GM12801 (cell line): Measurements from ENCODE around the gene TSPAN14.

Experiments
- CTCF ChIP-seq: IDR thresholded peaks from one replicate; pipeline ENCODE4 v1.5.1; 2011; ENCODE audit warnings: control low read depth; ENCODE audit not compliant: insufficient read length; ENCODE audit errors: extremely low read depth

The TSPAN14 gene

GRCh38 chr10:80515511-80515910 is 61.4 kb downstream of the TSPAN14 start:
- no peak for TF ChIP-seq CTCF

- TF ChIP-seq CTCF: no peak
Observed at GRCh38 chr10:80515941-80516340, 61.8 kb downstream of the TSPAN14 start.

- TF ChIP-seq CTCF: no peak
Observed at GRCh38 chr10:80516506-80517075, 62.5 kb downstream of the TSPAN14 start.

- no peak for TF ChIP-seq CTCF
Observed at GRCh38 chr10:80517416-80518142, 63.5 kb downstream of the TSPAN14 start.

GRCh38 chr10:80518143-80518806 is 64.2 kb downstream of the TSPAN14 start:
- TF ChIP-seq CTCF: no peak

- TF ChIP-seq CTCF: no peak
Observed at GRCh38 chr10:80518807-80519360, 64.8 kb downstream of the TSPAN14 start.

- TF ChIP-seq CTCF: no peak
Observed at GRCh38 chr10:80519936-80520650, 66.0 kb downstream of the TSPAN14 start.
